Activated CD4-positive, alpha-beta T cell treated with anti-CD3 and anti-CD28 coated beads, Interleukin-2, amount 50 U/mL, for 16 hours (primary cell): ENCODE results near the gene BMPR2.
A peak's percentile ranks its signal among the peaks of the same experiment; 100 is the strongest.
"Not testable (repeated sequence)": the region's sequence is repeated elsewhere in the genome, so short reads cannot be mapped to it uniquely, and the experiment has no call there.

Source experiments
- DNase-seq: peaks from one replicate; pipeline ENCODE4 v3.0.0-alpha.2; 2020

The BMPR2 gene

GRCh38 chr2:202375609-202376408 is at the start of gene BMPR2:
Gene BMPR2, plus strand, starts transcription at chr2:202376327. Its CDS starts 1,148 bp downstream, at chr2:202377475.
- DNase-seq = peak; percentile 86

- no peak for DNase-seq
These were observed 48.3 kb upstream of the BMPR2 start for GRCh38 chr2:202327858-202328257.

- no peak for DNase-seq
These were observed 40.2 kb upstream of the BMPR2 start for GRCh38 chr2:202335791-202336467.

- no peak for DNase-seq
These were observed 39.0 kb upstream of the BMPR2 start for GRCh38 chr2:202337151-202337550.

GRCh38 chr2:202337706-202338346 is 38.3 kb upstream of the BMPR2 start:
- DNase-seq = no peak

GRCh38 chr2:202339071-202339870 is 36.9 kb upstream of the BMPR2 start:
- DNase-seq = no peak

GRCh38 chr2:202344178-202344577 is 31.9 kb upstream of the BMPR2 start:
- DNase-seq = no peak

GRCh38 chr2:202346180-202346579 is 29.9 kb upstream of the BMPR2 start:
- DNase-seq = no peak

GRCh38 chr2:202353430-202353829 is 22.7 kb upstream of the BMPR2 start:
- no peak for DNase-seq

GRCh38 chr2:202355993-202356505 is 20.1 kb upstream of the BMPR2 start:
- no peak for DNase-seq

GRCh38 chr2:202358924-202359323 is 17.2 kb upstream of the BMPR2 start:
- DNase-seq = not testable (repeated sequence)

GRCh38 chr2:202360646-202361045 is 15.5 kb upstream of the BMPR2 start:
- no peak for DNase-seq

GRCh38 chr2:202361108-202361507 is 15.0 kb upstream of the BMPR2 start:
- no peak for DNase-seq

GRCh38 chr2:202373490-202373889 is 2.6 kb upstream of the BMPR2 start:
- no peak for DNase-seq

GRCh38 chr2:202374383-202374782 is 1.7 kb upstream of the BMPR2 start:
- not testable (repeated sequence) for DNase-seq

GRCh38 chr2:202375033-202375608 is 1.0 kb upstream of the BMPR2 start:
- DNase-seq = peak; percentile 23

GRCh38 chr2:202376460-202377206 is 506 bp downstream of the BMPR2 start:
- DNase-seq = peak; percentile 29

GRCh38 chr2:202377207-202377761 is 1.2 kb downstream of the BMPR2 start:
- no peak for DNase-seq

GRCh38 chr2:202378001-202378400 is 1.9 kb downstream of the BMPR2 start:
- DNase-seq = no peak

- no peak for DNase-seq
These were observed 2.7 kb downstream of the BMPR2 start for GRCh38 chr2:202378662-202379358.

- DNase-seq = no peak
These were observed 6.6 kb downstream of the BMPR2 start for GRCh38 chr2:202382684-202383083.
